ENCODE measurements around the gene SEMA5A. TPM values are rescaled to one million over a fixed set of nuclear protein-coding genes. Genes with fewer than 3 reads are reported as not detected.

Gene SEMA5A
- total RNA-seq, 1 donor from 2014 or later, result 1.3 TPM

GRCh38 chr5:9230355-9230754 lies 315.5 kb downstream of the SEMA5A start:
- intact Hi-C loops (cut with micrococcal nuclease), result no loop called here

- intact Hi-C loops (cut with micrococcal nuclease), result no loop called here
Observed at GRCh38 chr5:9226016-9226536, 319.8 kb downstream of the SEMA5A start.

- intact Hi-C loops (cut with micrococcal nuclease), result no loop called here
Observed at GRCh38 chr5:9222054-9222976, 323.6 kb downstream of the SEMA5A start.

- intact Hi-C loops (cut with micrococcal nuclease), result no loop called here
Observed at GRCh38 chr5:9218358-9218757, 327.5 kb downstream of the SEMA5A start.

- intact Hi-C loops (cut with micrococcal nuclease), result no loop called here
Observed at GRCh38 chr5:9212605-9213004, 333.3 kb downstream of the SEMA5A start.

- intact Hi-C loops (cut with micrococcal nuclease), result no loop called here
Observed at GRCh38 chr5:9209846-9210492, 335.9 kb downstream of the SEMA5A start.

- intact Hi-C loops (cut with micrococcal nuclease), result loop anchor here (2.0 kb wide), 1 partner anchor 1281 kb away; no protein-coding TSS in a partner anchor
Observed at GRCh38 chr5:9207817-9208418, 338.0 kb downstream of the SEMA5A start.

- intact Hi-C loops (cut with micrococcal nuclease), result no loop called here
Observed at GRCh38 chr5:9202636-9203035, 343.2 kb downstream of the SEMA5A start.

- intact Hi-C loops (cut with micrococcal nuclease), result no loop called here
Observed at GRCh38 chr5:9201761-9202160, 344.1 kb downstream of the SEMA5A start.

GRCh38 chr5:9201011-9201410 lies 344.9 kb downstream of the SEMA5A start:
- intact Hi-C loops (cut with micrococcal nuclease), result no loop called here

GRCh38 chr5:9198394-9198793 lies 347.5 kb downstream of the SEMA5A start:
- intact Hi-C loops (cut with micrococcal nuclease), result no loop called here

GRCh38 chr5:9197881-9198260 lies 348.0 kb downstream of the SEMA5A start:
- intact Hi-C loops (cut with micrococcal nuclease), result no loop called here

- intact Hi-C loops (cut with micrococcal nuclease), result no loop called here
Observed at GRCh38 chr5:9196403-9197227, 349.3 kb downstream of the SEMA5A start.

- intact Hi-C loops (cut with micrococcal nuclease), result no loop called here
Observed at GRCh38 chr5:9194509-9194908, 351.4 kb downstream of the SEMA5A start.

GRCh38 chr5:9192266-9192665 lies 353.6 kb downstream of the SEMA5A start:
- intact Hi-C loops (cut with micrococcal nuclease), result no loop called here

- intact Hi-C loops (cut with micrococcal nuclease), result no loop called here
Observed at GRCh38 chr5:9189681-9190080, 356.2 kb downstream of the SEMA5A start.

- intact Hi-C loops (cut with micrococcal nuclease), result no loop called here
Observed at GRCh38 chr5:9188956-9189355, 356.9 kb downstream of the SEMA5A start.

GRCh38 chr5:9188131-9188530 lies 357.7 kb downstream of the SEMA5A start:
- intact Hi-C loops (cut with micrococcal nuclease), result no loop called here

GRCh38 chr5:9187614-9188013 lies 358.3 kb downstream of the SEMA5A start:
- intact Hi-C loops (cut with micrococcal nuclease), result no loop called here

GRCh38 chr5:9186069-9186468 lies 359.8 kb downstream of the SEMA5A start:
- intact Hi-C loops (cut with micrococcal nuclease), result no loop called here

GRCh38 chr5:9183992-9184391 lies 361.9 kb downstream of the SEMA5A start:
- intact Hi-C loops (cut with micrococcal nuclease), result no loop called here

All from T-helper 2 cell treated with Interferon-gamma antibody and Interleukin-4, amounts not matched to agents 100 ng/mL and 5 ng/mL, for 36 hours (primary cell).